Measurements from ENCODE around the gene MYO18A.

The MYO18A gene

DNA sequence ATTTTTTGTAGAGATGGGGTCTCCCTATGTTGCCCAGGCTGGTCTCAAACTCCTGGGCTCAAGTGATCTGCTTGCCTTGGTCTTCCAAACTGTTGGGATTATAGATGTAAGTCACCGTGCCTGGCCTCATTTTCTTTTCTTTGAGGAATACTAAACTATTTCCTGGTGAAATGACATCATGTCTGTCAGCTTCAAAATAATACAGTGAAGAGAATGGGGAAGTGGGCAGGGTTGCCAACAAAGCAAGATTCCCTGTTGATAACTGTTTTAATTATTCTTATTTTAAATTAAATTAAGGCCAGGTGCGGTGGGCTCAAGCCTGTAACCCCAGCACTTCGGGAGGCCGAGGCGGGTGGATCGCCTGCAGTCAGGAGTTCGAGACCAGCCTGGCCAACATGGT, 116.2 kb downstream of the MYO18A start:
- TF ChIP-seq, protein P1, sequence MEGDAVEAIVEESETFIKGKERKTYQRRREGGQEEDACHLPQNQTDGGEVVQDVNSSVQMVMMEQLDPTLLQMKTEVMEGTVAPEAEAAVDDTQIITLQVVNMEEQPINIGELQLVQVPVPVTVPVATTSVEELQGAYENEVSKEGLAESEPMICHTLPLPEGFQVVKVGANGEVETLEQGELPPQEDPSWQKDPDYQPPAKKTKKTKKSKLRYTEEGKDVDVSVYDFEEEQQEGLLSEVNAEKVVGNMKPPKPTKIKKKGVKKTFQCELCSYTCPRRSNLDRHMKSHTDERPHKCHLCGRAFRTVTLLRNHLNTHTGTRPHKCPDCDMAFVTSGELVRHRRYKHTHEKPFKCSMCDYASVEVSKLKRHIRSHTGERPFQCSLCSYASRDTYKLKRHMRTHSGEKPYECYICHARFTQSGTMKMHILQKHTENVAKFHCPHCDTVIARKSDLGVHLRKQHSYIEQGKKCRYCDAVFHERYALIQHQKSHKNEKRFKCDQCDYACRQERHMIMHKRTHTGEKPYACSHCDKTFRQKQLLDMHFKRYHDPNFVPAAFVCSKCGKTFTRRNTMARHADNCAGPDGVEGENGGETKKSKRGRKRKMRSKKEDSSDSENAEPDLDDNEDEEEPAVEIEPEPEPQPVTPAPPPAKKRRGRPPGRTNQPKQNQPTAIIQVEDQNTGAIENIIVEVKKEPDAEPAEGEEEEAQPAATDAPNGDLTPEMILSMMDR (IDR thresholded peaks at IDR 0.05; ENCODE audit: borderline replicate concordance, insufficient read depth, low read depth, low read length) = no peak
- no peak overlapping the region for H3K4me3 ChIP-seq (ENCODE audit: low read depth, low read length)

DNA sequence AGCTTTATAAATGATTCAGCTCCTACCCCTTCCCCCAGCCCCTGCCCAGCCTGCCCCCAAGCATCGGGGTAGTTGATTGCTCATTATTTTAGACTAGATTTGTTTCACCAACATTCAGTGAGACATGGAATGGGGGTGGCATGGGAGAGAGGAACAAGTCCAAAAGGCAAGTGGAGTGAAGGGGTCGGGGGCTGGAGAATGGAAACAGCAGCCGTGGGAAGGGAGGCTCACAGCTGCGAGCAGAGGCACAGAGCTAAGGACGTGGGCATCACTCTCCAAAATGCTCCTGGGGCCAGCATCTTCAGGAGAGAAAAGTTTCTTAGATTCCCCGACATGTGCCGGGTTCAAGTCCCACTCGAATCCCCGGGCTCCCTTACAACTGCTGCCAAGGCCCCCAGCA, 118.0 kb downstream of the MYO18A start:
- H3K4me3 ChIP-seq (ENCODE audit: low read depth, low read length) = no peak overlapping the region
- TF ChIP-seq, protein P1 (IDR thresholded peaks at IDR 0.05; ENCODE audit: borderline replicate concordance, insufficient read depth, low read depth, low read length) = no peak

DNA sequence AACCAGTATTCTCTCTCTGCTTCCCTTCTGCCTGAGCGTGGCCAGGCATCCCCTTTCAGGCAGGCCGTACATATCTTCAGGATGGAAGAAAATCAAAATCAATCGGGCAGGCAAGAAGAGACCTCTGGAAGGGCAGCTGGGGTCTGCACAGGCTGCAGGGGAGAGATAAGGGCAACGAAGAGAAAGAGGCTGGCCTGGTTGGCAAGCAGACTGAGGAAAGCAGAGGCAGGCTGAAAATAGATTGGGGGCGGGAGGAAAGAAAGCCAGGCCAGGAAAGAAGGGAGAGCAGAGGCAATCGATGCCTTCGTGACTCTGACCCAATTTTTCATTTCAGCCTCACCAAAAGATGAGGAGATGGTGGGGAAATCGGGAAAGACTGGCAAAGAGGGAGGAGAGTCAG, 119.2 kb downstream of the MYO18A start:
- TF ChIP-seq, protein P1 (IDR thresholded peaks at IDR 0.05; ENCODE audit: borderline replicate concordance, insufficient read depth, low read depth, low read length) = no peak
- H3K4me3 ChIP-seq (ENCODE audit: low read depth, low read length) = no peak overlapping the region

DNA sequence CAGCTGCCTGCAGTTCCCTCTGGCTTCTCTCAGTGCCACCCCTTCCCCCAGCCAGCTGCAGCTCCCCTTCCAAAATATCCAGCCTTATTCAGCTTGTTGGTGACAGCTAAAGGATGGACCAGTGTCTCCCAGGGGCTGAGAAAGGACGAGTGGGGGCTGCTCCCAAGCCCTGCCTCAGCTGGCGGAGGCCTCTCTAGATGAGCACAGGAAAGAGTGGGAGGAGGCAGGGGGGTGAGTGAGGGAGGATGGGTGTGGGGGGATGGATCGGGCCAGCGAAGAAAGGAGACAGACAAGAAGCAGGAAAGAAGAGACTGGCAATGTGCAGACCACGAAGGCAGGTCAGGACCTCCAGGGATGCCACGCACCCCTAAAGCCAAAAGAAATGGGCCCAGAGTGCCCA, 119.7 kb downstream of the MYO18A start:
- TF ChIP-seq, protein P1 (IDR thresholded peaks at IDR 0.05; ENCODE audit: borderline replicate concordance, insufficient read depth, low read depth, low read length) = no peak
- no peak overlapping the region for H3K4me3 ChIP-seq (ENCODE audit: low read depth, low read length)

DNA sequence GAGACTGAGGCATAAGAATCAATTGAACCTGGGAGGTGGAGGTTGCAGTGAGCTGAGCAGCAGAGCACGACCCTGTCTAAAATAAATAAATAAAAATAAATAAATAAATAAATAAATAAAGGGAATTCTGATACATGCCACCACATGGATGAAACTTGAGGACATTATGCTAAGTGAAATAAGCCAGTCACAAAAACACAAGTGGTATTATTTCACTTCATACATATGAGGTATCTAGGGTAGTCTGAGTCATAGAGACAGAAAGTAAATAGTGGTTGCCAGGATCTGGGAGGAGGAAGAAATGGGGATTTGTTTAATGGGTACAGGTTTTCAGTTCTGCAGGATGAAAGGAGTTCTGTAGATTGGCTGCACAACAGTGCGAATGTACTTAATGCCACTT, 120.9 kb downstream of the MYO18A start:
- no peak overlapping the region for H3K4me3 ChIP-seq (ENCODE audit: low read depth, low read length)
- TF ChIP-seq, protein P1 (IDR thresholded peaks at IDR 0.05; ENCODE audit: borderline replicate concordance, insufficient read depth, low read depth, low read length) = no peak

DNA sequence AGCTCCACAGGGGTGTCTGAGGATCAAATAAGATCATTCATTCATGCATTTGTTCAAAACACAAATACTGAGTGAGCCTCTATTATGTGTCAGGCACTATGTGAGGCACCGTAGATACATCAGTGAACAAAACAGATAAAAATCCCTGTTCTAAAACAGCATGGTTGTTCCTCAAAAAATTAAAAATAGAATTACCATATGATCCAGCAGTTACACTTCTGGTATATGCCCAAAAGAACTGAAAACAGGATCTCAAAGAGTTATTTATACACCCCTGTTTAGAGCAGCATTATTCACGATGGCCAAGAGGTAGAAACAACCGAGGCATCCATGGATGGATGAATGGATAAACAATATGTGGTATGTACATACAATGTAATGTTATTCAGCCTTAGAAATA, 121.8 kb downstream of the MYO18A start:
- TF ChIP-seq, protein P1 (IDR thresholded peaks at IDR 0.05; ENCODE audit: borderline replicate concordance, insufficient read depth, low read depth, low read length) = no peak
- H3K4me3 ChIP-seq (ENCODE audit: low read depth, low read length) = no peak overlapping the region

DNA sequence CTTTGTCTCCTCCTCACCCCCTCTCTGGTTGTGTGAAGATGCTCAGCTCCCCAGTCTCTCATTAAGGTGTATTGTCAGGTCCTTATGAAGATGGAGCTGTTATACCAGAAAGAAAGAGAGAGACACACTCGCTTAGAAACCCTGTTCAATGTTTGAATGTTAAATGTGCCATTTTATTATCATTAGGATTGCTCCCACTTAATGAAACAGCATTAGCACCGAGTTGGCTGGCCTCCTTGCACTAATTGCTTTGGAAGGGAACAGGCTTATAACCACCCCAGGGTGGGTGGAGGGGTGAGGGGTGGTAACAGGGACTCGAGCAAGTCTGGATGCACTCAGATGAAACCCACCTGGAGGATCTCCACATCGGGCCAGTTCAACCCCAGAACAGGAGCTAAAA, 122.8 kb downstream of the MYO18A start:
- TF ChIP-seq, protein P1 (IDR thresholded peaks at IDR 0.05; ENCODE audit: borderline replicate concordance, insufficient read depth, low read depth, low read length) = no peak

More for the DNA sequence above, 122.8 kb downstream of the MYO18A start:
- H3K4me3 ChIP-seq (ENCODE audit: low read depth, low read length) = no peak overlapping the region
